ENCODE results near the gene TOX3. TPM values are rescaled to one million over a fixed set of nuclear protein-coding genes. Genes with fewer than 3 reads are reported as not detected.
A peak's percentile ranks its signal among the peaks of the same experiment; 100 is the strongest.

Gene TOX3
- total and polyA plus RNA-seq, 8 donors = 2.8 to 6.0 (median 4.9) TPM

DNA sequence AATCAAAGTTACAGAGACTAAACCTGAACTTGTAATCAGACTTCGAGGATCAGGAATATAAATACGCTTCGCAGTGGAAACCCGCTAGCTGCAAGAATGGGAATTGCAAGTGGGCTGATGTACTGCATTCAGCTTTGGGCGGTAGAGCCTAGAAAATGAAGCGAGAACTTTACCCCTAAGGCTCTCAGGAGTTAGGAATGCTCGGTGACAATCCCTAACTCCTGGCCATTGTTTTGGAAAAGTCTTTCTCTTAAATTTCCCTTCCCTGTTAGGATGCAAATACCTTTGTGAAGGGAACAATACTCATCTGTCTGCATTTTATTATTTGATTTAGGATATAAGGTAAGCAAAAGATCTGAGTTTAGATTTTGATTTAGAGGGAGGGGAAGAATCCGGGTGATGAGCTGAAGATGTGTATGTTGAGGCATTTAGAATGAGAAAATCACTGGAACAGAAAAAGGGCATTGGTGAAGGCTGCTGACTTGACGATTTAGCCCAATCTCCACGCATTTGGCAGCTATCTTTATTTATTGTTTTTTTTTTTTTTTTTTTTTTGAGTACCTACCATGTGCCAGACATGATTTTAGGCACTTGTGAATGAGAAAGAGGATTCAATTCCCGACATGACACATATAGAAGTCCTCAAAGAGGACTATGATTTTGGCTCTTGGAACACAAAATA, 2.2 kb upstream of the TOX3 start:
- no peak for DNase-seq
- Histone ChIP-seq H3K27ac (no peak overlapping the region), H3K4me1 (peaks cover 0 to 2% of the 10 kb centered on the region in 2 donors), H3K36me3 (no peaks in the 10 kb centered on the region), H3K4me3 (no peak overlapping the region), H3K27me3 (peaks cover 27 to 63% of the 10 kb centered on the region in 2 donors), H3K9me3 (no peaks in the 10 kb centered on the region)
- intact Hi-C loops (cut with DNase I) = no loop called here
- ATAC-seq = no peak
- TF ChIP-seq, protein P1, sequence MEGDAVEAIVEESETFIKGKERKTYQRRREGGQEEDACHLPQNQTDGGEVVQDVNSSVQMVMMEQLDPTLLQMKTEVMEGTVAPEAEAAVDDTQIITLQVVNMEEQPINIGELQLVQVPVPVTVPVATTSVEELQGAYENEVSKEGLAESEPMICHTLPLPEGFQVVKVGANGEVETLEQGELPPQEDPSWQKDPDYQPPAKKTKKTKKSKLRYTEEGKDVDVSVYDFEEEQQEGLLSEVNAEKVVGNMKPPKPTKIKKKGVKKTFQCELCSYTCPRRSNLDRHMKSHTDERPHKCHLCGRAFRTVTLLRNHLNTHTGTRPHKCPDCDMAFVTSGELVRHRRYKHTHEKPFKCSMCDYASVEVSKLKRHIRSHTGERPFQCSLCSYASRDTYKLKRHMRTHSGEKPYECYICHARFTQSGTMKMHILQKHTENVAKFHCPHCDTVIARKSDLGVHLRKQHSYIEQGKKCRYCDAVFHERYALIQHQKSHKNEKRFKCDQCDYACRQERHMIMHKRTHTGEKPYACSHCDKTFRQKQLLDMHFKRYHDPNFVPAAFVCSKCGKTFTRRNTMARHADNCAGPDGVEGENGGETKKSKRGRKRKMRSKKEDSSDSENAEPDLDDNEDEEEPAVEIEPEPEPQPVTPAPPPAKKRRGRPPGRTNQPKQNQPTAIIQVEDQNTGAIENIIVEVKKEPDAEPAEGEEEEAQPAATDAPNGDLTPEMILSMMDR (IDR thresholded peaks at IDR 0.05) = no peak

DNA sequence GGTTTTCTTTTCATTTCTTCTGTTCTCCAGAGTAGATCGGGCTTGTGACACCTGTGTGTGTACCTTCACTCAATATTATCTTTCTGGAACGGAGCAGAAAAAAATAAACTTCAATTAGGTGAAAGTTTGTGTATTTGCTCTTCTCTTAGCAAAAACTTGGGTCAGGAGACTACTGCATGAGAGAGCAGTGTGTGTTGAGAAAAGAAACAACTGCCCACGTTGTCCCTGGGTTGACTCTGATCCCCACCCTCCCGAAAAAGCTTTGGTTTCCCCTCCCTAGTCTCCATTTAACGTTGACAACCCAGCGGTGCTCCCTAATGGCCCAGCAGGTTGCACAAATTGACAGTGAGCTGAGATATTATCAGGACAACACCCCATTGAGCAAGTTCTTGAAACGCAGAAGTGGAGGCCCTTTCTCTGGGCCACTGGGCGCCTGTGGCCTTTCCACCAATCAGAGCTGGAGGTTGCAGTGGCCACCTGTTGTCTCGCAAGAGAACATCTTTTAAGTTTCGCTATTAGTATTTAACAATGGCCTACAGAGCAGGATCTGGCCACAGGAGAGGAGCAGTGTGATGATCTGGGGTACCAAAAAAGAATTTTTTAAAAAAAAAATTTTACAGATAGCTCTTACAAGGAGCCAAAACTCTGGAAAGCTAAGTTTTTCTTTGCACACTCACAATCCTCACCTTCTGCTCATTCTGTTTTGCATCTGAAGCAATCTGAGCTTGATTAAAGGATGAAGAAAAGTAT, 1.5 kb upstream of the TOX3 start:
- TF ChIP-seq, protein P1 (IDR thresholded peaks at IDR 0.05) = no peak
- ATAC-seq (no peak), DNase-seq (no peak)
- intact Hi-C loops (cut with DNase I) = no loop called here
- no peaks in the 10 kb centered on the region for H3K9me3 ChIP-seq
- no peak overlapping the region for H3K27ac ChIP-seq
- H3K4me1 ChIP-seq = peaks cover 0 to 2% of the 10 kb centered on the region in 2 donors
- H3K4me3 ChIP-seq = no peak overlapping the region
- H3K36me3 ChIP-seq = no peaks in the 10 kb centered on the region
- H3K27me3 ChIP-seq = peaks cover 27 to 71% of the 10 kb centered on the region in 2 donors

DNA sequence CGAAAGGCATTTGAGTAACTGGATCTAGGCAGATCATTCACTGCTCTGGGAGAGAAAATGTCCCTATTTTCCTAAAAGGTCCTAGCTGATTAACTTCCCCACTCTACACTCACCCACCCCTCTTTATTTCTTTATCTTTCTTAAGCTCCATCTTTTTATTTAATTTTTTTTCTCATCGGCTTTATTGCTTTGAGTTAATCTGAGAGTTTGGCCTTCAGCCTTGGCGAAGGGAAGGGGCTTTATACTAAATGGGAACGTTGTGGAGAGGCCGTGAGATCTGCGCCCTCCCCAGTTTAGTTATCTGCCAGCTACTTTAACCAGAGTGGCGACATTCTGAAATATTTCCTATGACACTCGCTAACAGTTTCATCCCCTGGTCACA, 882 bp upstream of the TOX3 start:
- TF ChIP-seq, protein P1 (IDR thresholded peaks at IDR 0.05) = no peak
- H3K27ac ChIP-seq = no peak overlapping the region
- no peaks in the 10 kb centered on the region for H3K9me3 ChIP-seq
- peaks cover 27 to 77% of the 10 kb centered on the region in 2 donors for H3K27me3 ChIP-seq
- DNase-seq (no peak), ATAC-seq (no peak)
- no peak overlapping the region for H3K4me3 ChIP-seq
- no peaks in the 10 kb centered on the region for H3K36me3 ChIP-seq
- H3K4me1 ChIP-seq = peaks cover 0 to 2% of the 10 kb centered on the region in 2 donors
- intact Hi-C loops (cut with DNase I) = no loop called here

DNA sequence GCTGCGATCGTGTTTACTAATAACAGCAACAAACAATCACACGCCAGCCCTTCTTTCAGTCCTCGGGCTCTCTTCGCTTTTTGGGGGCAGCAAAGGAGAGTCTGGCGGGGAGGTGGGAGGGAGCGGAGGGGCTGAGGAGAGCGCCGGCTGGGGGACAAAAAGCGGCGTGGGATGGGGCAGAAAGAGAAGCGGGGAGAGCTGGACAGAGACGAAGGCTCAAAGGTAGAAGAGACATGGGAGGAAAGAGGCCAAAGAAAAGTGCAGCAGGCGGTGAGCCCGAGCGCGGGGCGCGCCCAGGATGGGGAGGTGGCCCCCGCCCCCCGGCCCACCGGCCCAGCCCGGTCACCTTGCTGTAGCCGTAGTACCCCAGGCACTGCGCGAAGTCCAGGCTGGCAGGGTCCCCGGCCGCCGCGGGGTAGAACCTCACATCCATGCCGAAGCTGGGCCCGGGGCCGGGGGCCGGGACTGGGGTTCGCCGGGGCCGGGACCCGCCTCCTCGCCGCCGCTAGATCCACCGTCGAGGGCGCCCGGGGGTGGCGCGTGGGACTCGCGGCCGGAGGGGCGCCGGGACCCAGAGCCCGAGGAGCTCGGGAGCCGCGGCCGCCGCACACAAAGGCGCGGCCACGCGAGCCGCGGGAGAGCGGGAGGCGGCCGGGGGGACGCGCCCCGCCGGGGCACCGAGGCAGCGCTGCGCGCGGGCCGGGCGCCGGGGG, 496 bp downstream of the TOX3 start:
- TF ChIP-seq, protein P1 (IDR thresholded peaks at IDR 0.05) = no peak
- H3K9me3 ChIP-seq = no peaks in the 10 kb centered on the region
- peak overlapping the region; percentile 31 to 38 for H3K4me3 ChIP-seq
- H3K4me1 ChIP-seq = peaks cover 0 to 2% of the 10 kb centered on the region in 2 donors
- DNase-seq (peak in 1 of 4 donors; percentile 77), ATAC-seq (peak; percentile 41)
- H3K36me3 ChIP-seq = no peaks in the 10 kb centered on the region
- peaks cover 27 to 87% of the 10 kb centered on the region in 2 donors for H3K27me3 ChIP-seq
- no peak overlapping the region for H3K27ac ChIP-seq
- intact Hi-C loops (cut with DNase I) = no loop called here

DNA sequence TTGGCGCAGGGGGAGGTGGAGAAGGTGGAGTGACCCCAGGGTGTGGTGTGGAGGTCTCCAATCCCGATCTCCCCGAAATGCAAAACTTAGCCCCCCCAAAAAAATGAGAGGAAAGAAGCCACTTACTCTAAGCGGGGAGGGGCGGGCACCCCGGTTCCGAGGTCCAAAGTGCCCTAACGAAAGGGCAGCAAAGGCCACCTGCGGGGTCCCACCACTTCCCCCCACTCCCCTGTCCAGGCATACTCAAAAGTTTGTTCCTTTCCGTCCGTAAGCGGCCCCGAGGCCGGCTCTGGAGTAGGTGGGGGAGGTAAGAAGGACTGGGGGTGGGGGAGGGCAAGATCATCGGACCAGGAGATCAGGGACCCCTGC, 1.1 kb downstream of the TOX3 start:
- intact Hi-C loops (cut with DNase I) = no loop called here
- H3K4me1 ChIP-seq = peaks cover 0 to 2% of the 10 kb centered on the region in 2 donors
- ATAC-seq (peak; percentile 53), DNase-seq (peak in 1 of 4 donors; percentile 61)
- no peak overlapping the region for H3K27ac ChIP-seq
- TF ChIP-seq, protein P1 (IDR thresholded peaks at IDR 0.05) = no peak
- peak overlapping the region; percentile 31 to 38 for H3K4me3 ChIP-seq
- H3K36me3 ChIP-seq = no peaks in the 10 kb centered on the region
- H3K9me3 ChIP-seq = no peaks in the 10 kb centered on the region
- H3K27me3 ChIP-seq = peaks cover 27 to 83% of the 10 kb centered on the region in 2 donors
